K562 (cell line): Measurements from ENCODE around the gene MRPS6. TPM values are rescaled to one million over a fixed set of nuclear protein-coding genes. Genes with fewer than 3 reads are reported as not detected.
A peak's percentile ranks its signal among the peaks of the same experiment; 100 is the strongest.

Experiments used
- ATAC-seq: fragments of 200-7000 bp; cut with Tn5 transposase; 3 replicates; pipeline ENCODE4 v1.9.1; 2020; ENCODE audit warnings: moderate library complexity
- BruUV-seq: library from RNA; stranded (reverse); fragments of 400-500 nt; replicated peaks from 2 replicates; lab custom pipeline; 2021; lab: Mats Ljungman, UMichigan
- CTCF ChIA-PET: fragments of 300-600 bp; formaldehyde crosslinking; extraction: SDS; loops from one replicate; lab custom pipeline; 2021; ENCODE audit warnings: low intra/inter-chr PET ratio; lab: Yijun Ruan, JAX
- POLR2A ChIA-PET: fragments of 300-600, 350-650 bp; sonication (Branson Sonifier 250); formaldehyde crosslinking; extraction: SDS; loops from one replicate; lab custom pipeline; 2021; ENCODE audit warnings: antibody characterized with exemption, inconsistent platforms; lab: Yijun Ruan, JAX
- DNase-seq, 4 experiments: peaks; one replicate each; pipeline versions ENCODE4 v3.0.0 to v3.0.0-alpha.2; 2011 to 2018; ENCODE audit warnings: low spot score in 3 of 4, mixed read lengths in 3 of 4; ENCODE audit errors: extremely low read depth in 1 of 4
- FAIRE-seq: peaks from 2 replicates; lab custom pipeline; 2011; peaks lifted over from hg19 to GRCh38; lab: Jason Lieb, UNC
- H2AFZ ChIP-seq: 2 replicates; pipeline ENCODE4 v1.6.0; 2011; ENCODE audit warnings: low read depth, low read length, control low read depth, inconsistent platforms
- H3K27ac ChIP-seq: fragments of 200-600 bp; 3 replicates; pipeline ENCODE4 v1.8.0; 2011; ENCODE audit warnings: low read depth, mild to moderate bottlenecking, control low read depth, inconsistent platforms, low read length, moderate library complexity, mixed read lengths; ENCODE audit errors: extremely low read depth
- H3K27me3 ChIP-seq, 2 experiments: fragments of 300-600 bp in 1 of 2; 2 replicates in 1 of 2; 3 replicates in 1 of 2; pipeline versions ENCODE4 v1.6.0 to v1.8.0; 2011; ENCODE audit warnings: inconsistent platforms in 2 of 2, low read length in 2 of 2, mild to moderate bottlenecking in 1 of 2, mixed read lengths in 1 of 2, moderate library complexity in 1 of 2; ENCODE audit not compliant: control insufficient read depth in 2 of 2, insufficient read depth in 2 of 2
- H3K36me3 ChIP-seq: fragments of 300-600 bp; 3 replicates; pipeline ENCODE4 v1.8.0; 2011; ENCODE audit warnings: mild to moderate bottlenecking, low read length, inconsistent platforms; ENCODE audit not compliant: control insufficient read depth, insufficient read depth
- H3K4me1 ChIP-seq, 2 experiments: fragments of 200-600 bp in 1 of 2; replicated peaks in 1 of 2; 2 replicates in 1 of 2; 3 replicates in 1 of 2; pipeline versions ENCODE4 v1.5.1 to v1.8.0; 2011; ENCODE audit warnings: inconsistent platforms in 2 of 2, low read length in 2 of 2, mild to moderate bottlenecking in 1 of 2, mixed read lengths in 1 of 2, moderate library complexity in 1 of 2; ENCODE audit not compliant: control insufficient read depth in 2 of 2, insufficient read depth in 2 of 2
- H3K4me2 ChIP-seq: 2 replicates; pipeline ENCODE4 v1.6.1; 2011; ENCODE audit warnings: low read length, control low read depth, inconsistent platforms, mixed read lengths; ENCODE audit not compliant: insufficient read depth
- H3K4me3 ChIP-seq: fragments of 200-600 bp; sonication (generic), shearing (Covaris generic); 2 replicates; pipeline ENCODE4 v1.5.1; 2016; ENCODE audit warnings: control low read depth, inconsistent platforms
- H3K79me2 ChIP-seq: fragments of 200-600 bp; 3 replicates; pipeline ENCODE4 v1.8.0; 2011; ENCODE audit warnings: low read length, inconsistent platforms; ENCODE audit not compliant: control insufficient read depth, insufficient read depth
- H3K9ac ChIP-seq, 2 experiments: 2 replicates each; pipeline versions ENCODE4 v1.6.0 to v1.6.1; 2011; ENCODE audit warnings: low read depth in 2 of 2, low read length in 2 of 2, control low read depth in 1 of 2, inconsistent platforms in 1 of 2, mild to moderate bottlenecking in 1 of 2, mixed read lengths in 1 of 2; ENCODE audit not compliant: insufficient read depth in 1 of 2
- H3K9me1 ChIP-seq: one replicate; pipeline ENCODE4 v1.6.0; 2011; ENCODE audit warnings: inconsistent platforms, mild to moderate bottlenecking, low read length, moderate library complexity; ENCODE audit not compliant: control insufficient read depth, insufficient read depth
- H3K9me3 ChIP-seq: replicated peaks from 2 replicates; pipeline ENCODE4 v1.5.1; 2011; ENCODE audit warnings: low read depth, low read length, inconsistent platforms; ENCODE audit not compliant: control insufficient read depth, insufficient read depth
- H4K20me1 ChIP-seq: replicated peaks from 2 replicates; pipeline ENCODE4 v1.6.1; 2011; ENCODE audit warnings: low read length, inconsistent platforms, mixed read lengths; ENCODE audit not compliant: control insufficient read depth, insufficient read depth
- ATF3 ChIP-seq, 2 experiments: fragments of 450-650 bp in 1 of 2; sonication (generic) in 1 of 2; formaldehyde crosslinking in 1 of 2; IDR thresholded peaks in 1 of 2; conservative IDR thresholded peaks in 1 of 2; 2 replicates each; pipeline versions ENCODE4 v1.6.1 to v1.8.1; 2016 to 2023; ENCODE audit warnings: mild to moderate bottlenecking in 2 of 2, moderate library complexity in 2 of 2, inconsistent platforms in 1 of 2, missing genetic modification reagents in 1 of 2
- CTCF ChIP-seq, 3 experiments: IDR thresholded peaks in 2 of 3; conservative IDR thresholded peaks in 1 of 3; 2 replicates each; pipeline ENCODE4 v1.5.1; 2011 to 2012; ENCODE audit warnings: low read length in 3 of 3, mild to moderate bottlenecking in 3 of 3, control low read depth in 2 of 3, improper control_type of control experiment in 1 of 3, inconsistent platforms in 1 of 3, low read depth in 1 of 3, mixed read lengths in 1 of 3, moderate library complexity in 1 of 3; ENCODE audit not compliant: insufficient read depth in 2 of 3
- HBP1 ChIP-seq: fragments of 450-650 bp; formaldehyde crosslinking; IDR thresholded peaks from 2 replicates; pipeline ENCODE4 v1.4.0; 2022; ENCODE audit warnings: missing genetic modification characterization
- JUN ChIP-seq, 2 experiments: sonication (generic) in 1 of 2; formaldehyde crosslinking in 1 of 2; IDR thresholded peaks; 2 replicates each; pipeline versions ENCODE4 v1.6.1 to v1.8.0; 2012 to 2022; ENCODE audit warnings: borderline replicate concordance in 2 of 2, mild to moderate bottlenecking in 2 of 2, improper control_type of control experiment in 1 of 2, low read depth in 1 of 2, low read length in 1 of 2, missing genetic modification reagents in 1 of 2
- POLR2AphosphoS5 ChIP-seq: IDR thresholded peaks from 2 replicates; pipeline ENCODE4 v1.6.1; 2011; ENCODE audit warnings: mild to moderate bottlenecking, low read depth, low read length, moderate library complexity; ENCODE audit not compliant: control insufficient read depth, insufficient read depth
- RAD21 ChIP-seq, 2 experiments: fragments of 250-450 bp in 1 of 2; fragments of 450-650 bp in 1 of 2; sonication (Bioruptor Pico) in 1 of 2; formaldehyde crosslinking in 1 of 2; IDR thresholded peaks in 1 of 2; conservative IDR thresholded peaks in 1 of 2; 2 replicates each; pipeline versions ENCODE4 v1.4.0 to v1.8.0; 2020 to 2022; ENCODE audit warnings: mild to moderate bottlenecking in 2 of 2, moderate library complexity in 1 of 2
- SAFB2 ChIP-seq: fragments of 200-400 bp; formaldehyde crosslinking; IDR thresholded peaks from 2 replicates; pipeline ENCODE4 v1.6.1; 2018; ENCODE audit warnings: borderline replicate concordance, low read length, low read depth, moderate library complexity; ENCODE audit not compliant: severe bottlenecking
- WGBS: fragments of 100-300 bp; shearing (Covaris generic); methylation state at CpG from one replicate; pipeline ENCODE4 v1.1.6; 2016; ENCODE audit warnings: low coverage, mixed read lengths; ENCODE audit not compliant: insufficient coverage; ENCODE audit errors: missing lambda C conversion rate; 5-methylcytosine and 5-hydroxymethylcytosine counted together
- in situ Hi-C: fragments of 300-500 bp; cut with MboI; formaldehyde crosslinking; loops from 4 replicates; pipeline ENCODE4 v1.15.0; 2018; ENCODE audit warnings: inconsistent platforms, mixed read lengths
- intact Hi-C: fragments of 100-400 bp; cut with micrococcal nuclease; formaldehyde crosslinking; loops from 2 replicates; pipeline ENCODE4 v1.14.2; 2022
- polyA plus RNA-seq, 8 experiments: library from polyadenylated mRNA; depleted of rRNA in 4 of 8; stranded (reverse) in 5 of 8; unstranded in 3 of 8; fragments of >200 nt; fragmentation: Nextera tagmentation in 2 of 8; fragmentation: Illumina TruSeq in 1 of 8; extraction: Ambion mirVana in 2 of 8; extraction: Trizol in 1 of 8; gene quantifications; 2 replicates each; pipeline versions ENCODE4 v1.2.1 to v1.2.3, GENCODE V29; 2011 to 2014; ENCODE audit warnings: inconsistent platforms in 1 of 8, missing spikeins in 1 of 8
- total RNA-seq, 7 experiments: library from RNA; depleted of rRNA in 6 of 7; stranded (reverse); fragments of >200 nt in 6 of 7; fragmentation: Illumina TruSeq in 2 of 7; extraction: Trizol in 2 of 7; gene quantifications; 2 replicates each; pipeline versions ENCODE4 v1.2.1 to v1.2.3, GENCODE V29; 2011 to 2021; ENCODE audit warnings: low replicate concordance in 1 of 7

Gene MRPS6
- total and polyA plus RNA-seq, 9 of the 15 experiments (the other 6 are each of a cell fraction or from before 2014, with no cell fraction given) = 26.1 to 72.0 (median 39.3) TPM

- peak; percentile 13; the same call in 1 of the 2 replicates for TF ChIP-seq ATF3 (IDR thresholded peaks at IDR 0.05)
- no peak for TF ChIP-seq ATF3 (CRISPR knock-in tag; conservative IDR thresholded peaks at IDR 0.05)
- no peak for TF ChIP-seq SAFB2
- TF ChIP-seq HBP1 (CRISPR knock-in tag) = no peak
Measured at GRCh38 chr21:34037009-34037795, 36.2 kb upstream of the MRPS6 start (continued).

- ATAC-seq = peak; percentile 89
- FAIRE-seq = no peak
- intact Hi-C loops = no loop called here
Measured at GRCh38 chr21:34039678-34040382, 33.5 kb upstream of the MRPS6 start.

More at GRCh38 chr21:34039678-34040382, 33.5 kb upstream of the MRPS6 start:
- TF ChIP-seq JUN (IDR thresholded peaks at IDR 0.05; ENCODE audit: borderline replicate concordance, low read depth, low read length) (no peak), JUN (CRISPR knock-in tag; IDR thresholded peaks at IDR 0.05; ENCODE audit: borderline replicate concordance) (no peak), POLR2AphosphoS5 (no peak), CTCF (IDR thresholded peaks at IDR 0.05 in 2 of 3, conservative IDR thresholded peaks at IDR 0.05 in 1 of 3; ENCODE audit: insufficient read depth in 2 of 3, low read depth in 1 of 3, low read length in 3 of 3) (peak in 2 of 3 experiments; percentile 36 to 37; a peak in 4 of 6 replicates), RAD21 (CRISPR knock-in tag; conservative IDR thresholded peaks at IDR 0.05 in 1 of 2, IDR thresholded peaks at IDR 0.05 in 1 of 2) (peak; percentile 15 to 29; a peak in 3 of 4 replicates)
- 18% methylated on average over 10 of the region's 10 CpGs for WGBS
- H3K27me3 ChIP-seq = peaks cover 8 to 21% of the 10 kb centered on the region in 2 experiments; a peak in 4 of 5 replicates
- H4K20me1 ChIP-seq = no peaks in the 10 kb centered on the region
- H3K36me3 ChIP-seq = no peaks in the 10 kb centered on the region
- CTCF ChIA-PET = no interaction called here
- BruUV-seq = no TSS peak
- no peak overlapping the region for H3K4me2 ChIP-seq
- H3K4me3 ChIP-seq = no peak overlapping the region
- no peaks in the 10 kb centered on the region for H3K79me2 ChIP-seq
- no peaks in the 10 kb centered on the region for H3K9me3 ChIP-seq
- no peak overlapping the region for H3K9ac ChIP-seq
- POLR2A ChIA-PET = interaction anchor here (0.9 to 1.5 kb wide), 5 partner anchors 8 to 16 kb away, joined by 3 to 7 read pairs (median 5); no protein-coding TSS in a partner anchor
- no peak overlapping the region for H3K27ac ChIP-seq
- in situ Hi-C loops = no loop called here
- peak; percentile 35 to 41 (median 36) for DNase-seq
- H2AFZ ChIP-seq = 0 out of 2 replicates have a peak overlapping the region, but pooled peaks have one; percentile 36
- no peaks in the 10 kb centered on the region; a peak in 2 of 5 replicates for H3K4me1 ChIP-seq
- H3K9me1 ChIP-seq = no peaks in the 10 kb centered on the region
